Measurements from ENCODE around the gene C1orf21. TPM values are rescaled to one million over a fixed set of nuclear protein-coding genes. Genes with fewer than 3 reads are reported as not detected.

C1orf21 gene
- polyA plus RNA-seq, 1 donor (not counting 4 experiments of a cell fraction or from before 2014, with no cell fraction given) = 44.3 TPM

DNA sequence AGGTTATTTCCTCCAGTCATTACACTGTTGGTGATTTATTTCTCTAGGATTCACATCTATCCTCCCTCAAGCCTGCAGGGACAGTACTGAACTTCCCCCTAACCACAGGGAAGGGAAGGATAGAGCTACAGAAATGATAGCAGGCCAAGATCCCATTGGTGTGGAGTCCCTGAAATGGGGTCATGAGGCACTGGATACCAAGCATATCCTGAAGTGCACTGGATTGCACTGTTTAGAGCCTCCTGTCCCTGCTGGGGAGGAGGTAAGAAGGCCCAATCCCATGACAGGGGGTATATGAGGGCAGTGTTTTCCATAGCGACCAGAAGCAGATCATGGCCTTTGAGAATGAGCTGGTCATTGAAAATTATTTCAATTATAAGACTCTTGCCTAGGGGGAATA is 56.8 kb downstream of the C1orf21 start:
- peaks cover 2% of the 10 kb centered on the region for H3K4me1 ChIP-seq (ENCODE audit: control insufficient read depth, extremely low read depth, insufficient read depth, low read length)
- H3K27ac ChIP-seq (ENCODE audit: control insufficient read depth, insufficient read depth, low read length) = no peak overlapping the region
- dilution Hi-C loops (cut with MboI; ENCODE audit: extremely low pct_ligation_motif_present, low sequenced_read_pairs) = no loop called here
- no peak overlapping the region for H3K4me2 ChIP-seq (ENCODE audit: control insufficient read depth, extremely low read depth, insufficient read depth, low read depth, low read length)
- H3K27me3 ChIP-seq (ENCODE audit: control insufficient read depth, extremely low read depth, insufficient read depth, low read length) = no peaks in the 10 kb centered on the region
- no peaks in the 10 kb centered on the region for H3K9me3 ChIP-seq (ENCODE audit: control insufficient read depth, low read depth, low read length)
- H3K9me1 ChIP-seq (ENCODE audit: control insufficient read depth, extremely low read depth, insufficient read depth, low read length) = no peaks in the 10 kb centered on the region
- no peak for FAIRE-seq
- no peaks in the 10 kb centered on the region for H4K20me1 ChIP-seq (ENCODE audit: control insufficient read depth, extremely low read depth, insufficient read depth, low read length)
- no peak overlapping the region for H2AFZ ChIP-seq (ENCODE audit: control insufficient read depth, low read length)
- no peak overlapping the region for H3K9ac ChIP-seq (ENCODE audit: control insufficient read depth, extremely low read depth, insufficient read depth, low read length)
- H3K36me3 ChIP-seq (ENCODE audit: control insufficient read depth in 2 of 2, extremely low read depth in 1 of 2, insufficient read depth in 2 of 2, low read length in 2 of 2) = no peaks in the 10 kb centered on the region
- no peak overlapping the region for H3K4me3 ChIP-seq (ENCODE audit: control insufficient read depth in 2 of 3, extremely low read depth in 1 of 3, insufficient read depth in 2 of 3, low read depth in 1 of 3, low read length in 3 of 3)
- no peak for DNase-seq (ENCODE audit: low read depth, low spot score)
- no peak for TF ChIP-seq CTCF (optimal IDR thresholded peaks at IDR 0.05 in 1 of 3, IDR thresholded peaks at IDR 0.05 in 1 of 3, conservative IDR thresholded peaks at IDR 0.05 in 1 of 3; ENCODE audit: extremely low read depth in 1 of 3, insufficient read depth in 2 of 3, low read length in 3 of 3)
- no peak for TF ChIP-seq EZH2 (IDR thresholded peaks at IDR 0.05; ENCODE audit: low read length)
- peaks cover 41% of the 10 kb centered on the region for H3K79me2 ChIP-seq (ENCODE audit: control insufficient read depth, insufficient read depth, low read length)

GRCh38 chr1:184445997-184446396 is 59.2 kb downstream of the C1orf21 start:
- Histone ChIP-seq H3K27me3 (ENCODE audit: control insufficient read depth, extremely low read depth, insufficient read depth, low read length) (no peaks in the 10 kb centered on the region), H3K9ac (ENCODE audit: control insufficient read depth, extremely low read depth, insufficient read depth, low read length) (no peak overlapping the region), H2AFZ (ENCODE audit: control insufficient read depth, low read length) (no peak overlapping the region), H3K27ac (ENCODE audit: control insufficient read depth, insufficient read depth, low read length) (no peak overlapping the region), H4K20me1 (ENCODE audit: control insufficient read depth, extremely low read depth, insufficient read depth, low read length) (no peaks in the 10 kb centered on the region), H3K4me1 (ENCODE audit: control insufficient read depth, extremely low read depth, insufficient read depth, low read length) (peaks cover 11% of the 10 kb centered on the region), H3K9me3 (ENCODE audit: control insufficient read depth, low read depth, low read length) (no peaks in the 10 kb centered on the region), H3K4me2 (ENCODE audit: control insufficient read depth, extremely low read depth, insufficient read depth, low read depth, low read length) (no peak overlapping the region), H3K79me2 (ENCODE audit: control insufficient read depth, insufficient read depth, low read length) (peaks cover 44% of the 10 kb centered on the region), H3K9me1 (ENCODE audit: control insufficient read depth, extremely low read depth, insufficient read depth, low read length) (no peaks in the 10 kb centered on the region), H3K36me3 (ENCODE audit: control insufficient read depth in 2 of 2, extremely low read depth in 1 of 2, insufficient read depth in 2 of 2, low read length in 2 of 2) (no peaks in the 10 kb centered on the region), H3K4me3 (ENCODE audit: control insufficient read depth in 2 of 3, extremely low read depth in 1 of 3, insufficient read depth in 2 of 3, low read depth in 1 of 3, low read length in 3 of 3) (no peak overlapping the region)
- FAIRE-seq (no peak), DNase-seq (ENCODE audit: low read depth, low spot score) (no peak)
- TF ChIP-seq EZH2 (IDR thresholded peaks at IDR 0.05; ENCODE audit: low read length) (no peak), CTCF (optimal IDR thresholded peaks at IDR 0.05 in 1 of 3, IDR thresholded peaks at IDR 0.05 in 1 of 3, conservative IDR thresholded peaks at IDR 0.05 in 1 of 3; ENCODE audit: extremely low read depth in 1 of 3, insufficient read depth in 2 of 3, low read length in 3 of 3) (no peak)
- dilution Hi-C loops (cut with MboI; ENCODE audit: extremely low pct_ligation_motif_present, low sequenced_read_pairs) = no loop called here
